ENCODE measurements around the gene OR51M1.

The OR51M1 gene

DNA sequence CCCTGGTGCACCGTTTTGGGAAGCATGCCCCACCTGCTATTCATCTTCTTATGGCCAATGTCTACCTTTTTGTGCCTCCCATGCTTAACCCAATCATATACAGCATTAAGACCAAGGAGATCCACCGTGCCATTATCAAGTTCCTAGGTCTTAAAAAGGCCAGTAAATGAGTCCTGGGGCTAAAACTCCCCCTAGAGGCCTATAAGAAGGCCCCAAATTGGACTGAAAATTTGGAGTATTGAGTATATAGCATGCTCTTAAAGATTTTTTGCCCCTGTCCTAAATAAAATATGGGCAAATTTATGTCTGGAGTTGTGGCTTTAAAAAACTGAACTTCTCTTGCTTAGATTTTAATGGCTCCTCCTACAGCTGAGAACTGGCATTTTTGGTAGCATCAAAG, 6.6 kb downstream of the OR51M1 start:
- no peak for DNase-seq (ENCODE audit: low read depth in 2 of 2)

DNA sequence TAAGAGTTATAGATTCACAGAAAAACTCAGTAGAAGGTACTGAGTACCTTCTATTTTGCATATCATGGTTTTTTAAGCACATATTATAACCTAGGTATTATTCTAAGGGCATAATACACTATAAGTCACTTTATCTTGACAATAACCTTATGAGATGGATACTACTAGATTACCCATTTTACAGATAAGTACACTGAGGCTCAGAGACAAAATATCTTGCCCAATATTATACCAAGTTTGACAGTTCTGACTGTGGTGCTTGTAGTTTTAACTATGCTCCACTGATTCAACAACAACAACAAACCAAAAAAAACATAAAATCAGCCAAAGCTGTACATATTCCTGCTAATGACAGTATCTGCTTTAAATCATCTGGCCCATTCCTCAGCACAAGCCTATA, 10.5 kb downstream of the OR51M1 start:
- no peak for DNase-seq (ENCODE audit: low read depth in 2 of 2)

DNA sequence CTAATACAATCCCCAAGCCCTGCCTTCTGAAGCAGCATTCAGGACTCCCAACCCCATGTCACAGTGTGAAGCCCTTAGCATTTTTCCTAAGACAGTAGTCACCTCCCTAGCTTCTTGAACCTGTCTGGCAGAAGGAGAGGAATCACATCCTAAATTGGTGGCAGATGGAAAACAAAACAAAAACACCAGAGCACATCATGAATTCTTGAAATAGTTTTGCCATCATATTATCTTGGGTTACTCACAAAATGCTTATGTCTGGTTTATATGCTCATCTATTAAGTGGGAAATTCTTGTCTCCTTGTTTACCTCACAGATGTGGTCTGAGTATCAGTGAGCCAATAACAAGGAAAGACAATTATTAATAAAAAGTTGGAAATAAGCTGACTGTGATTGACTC, 15.3 kb downstream of the OR51M1 start:
- no peak for DNase-seq (ENCODE audit: low read depth in 2 of 2)

DNA sequence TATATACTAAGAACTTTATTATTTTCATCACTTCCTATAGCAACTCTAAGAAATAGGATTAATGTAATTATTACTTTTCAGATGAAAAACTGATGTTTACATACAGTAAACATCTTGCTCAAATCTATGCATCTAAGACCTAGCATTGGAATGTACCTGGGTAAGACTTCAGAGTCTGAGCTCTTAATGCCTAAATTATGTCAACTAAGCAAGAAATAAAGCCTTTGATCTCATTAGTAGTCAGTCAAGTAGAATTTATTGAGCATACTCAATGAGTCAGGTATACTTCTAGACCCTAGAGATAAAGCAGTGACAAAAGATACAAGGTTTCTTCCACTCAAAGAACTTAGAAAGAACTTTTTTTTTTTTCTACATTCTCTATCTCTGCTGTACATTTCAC, 21.6 kb downstream of the OR51M1 start:
- DNase-seq (ENCODE audit: low read depth in 2 of 2) = no peak

DNA sequence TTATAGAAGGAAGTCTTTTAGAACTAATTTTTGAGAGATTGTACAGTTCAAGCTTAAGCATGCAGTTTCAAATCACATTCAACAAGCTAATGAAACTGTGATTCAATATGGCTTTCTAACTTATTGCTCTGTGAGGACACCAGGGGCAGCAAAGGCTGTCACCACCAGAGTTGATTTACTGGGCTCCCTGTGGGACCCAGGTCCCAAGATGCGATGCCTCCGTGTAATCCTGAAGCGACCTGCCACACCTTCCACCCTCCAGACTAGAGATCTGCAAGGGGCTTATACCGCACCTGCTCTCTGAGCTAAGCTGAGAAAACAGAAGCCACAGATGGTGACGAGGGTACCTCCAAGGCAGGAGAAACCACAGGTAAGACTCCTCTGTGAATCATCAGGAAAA, 37.4 kb downstream of the OR51M1 start:
- no peak for DNase-seq (ENCODE audit: low read depth in 2 of 2)

DNA sequence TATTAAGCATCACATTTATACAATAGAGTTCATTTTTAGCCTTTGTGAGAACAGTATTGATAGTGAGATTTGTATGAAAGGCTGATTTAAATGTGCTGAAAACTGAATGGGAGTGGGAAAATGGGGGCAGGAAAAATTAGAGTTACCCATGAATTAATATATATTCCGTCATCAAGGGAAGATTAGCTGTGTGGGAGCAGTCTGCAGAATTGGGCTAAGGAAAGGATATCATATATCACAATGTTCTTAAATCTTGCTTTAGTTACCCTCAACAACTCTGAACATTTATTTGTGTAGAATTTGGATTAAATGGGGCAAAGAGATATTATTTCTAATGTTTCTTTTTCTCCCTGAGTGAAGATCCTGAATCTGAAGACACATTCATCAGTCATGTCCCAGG, 38.2 kb downstream of the OR51M1 start, which contains the start of gene OR51Q1:
Gene OR51Q1 (plus strand): TSS at position 301 of the 400 bp plus-strand sequence. CDS start 90 bp downstream, at position 391.
- no peak for DNase-seq (ENCODE audit: low read depth in 2 of 2)

DNA sequence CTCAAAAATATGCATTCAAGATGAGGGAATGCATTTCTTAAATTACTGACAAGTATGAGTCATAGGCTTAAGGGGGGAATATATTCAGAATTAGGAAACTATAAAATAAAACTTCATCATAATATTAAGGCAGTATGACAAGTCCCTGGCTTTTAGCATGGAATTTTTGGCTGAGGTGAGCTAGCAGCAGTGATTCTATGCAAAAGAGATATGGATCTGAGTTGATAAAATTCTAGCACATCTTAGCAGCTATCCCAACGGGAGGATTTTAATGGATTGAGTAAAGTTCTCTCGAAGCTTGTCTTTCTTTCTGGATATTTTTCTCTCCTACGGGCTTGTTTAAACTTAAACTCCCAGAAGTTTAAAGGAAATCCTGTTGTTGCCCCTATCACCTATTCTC, 39.5 kb downstream of the OR51M1 start:
- DNase-seq (ENCODE audit: low read depth in 2 of 2) = no peak

DNA sequence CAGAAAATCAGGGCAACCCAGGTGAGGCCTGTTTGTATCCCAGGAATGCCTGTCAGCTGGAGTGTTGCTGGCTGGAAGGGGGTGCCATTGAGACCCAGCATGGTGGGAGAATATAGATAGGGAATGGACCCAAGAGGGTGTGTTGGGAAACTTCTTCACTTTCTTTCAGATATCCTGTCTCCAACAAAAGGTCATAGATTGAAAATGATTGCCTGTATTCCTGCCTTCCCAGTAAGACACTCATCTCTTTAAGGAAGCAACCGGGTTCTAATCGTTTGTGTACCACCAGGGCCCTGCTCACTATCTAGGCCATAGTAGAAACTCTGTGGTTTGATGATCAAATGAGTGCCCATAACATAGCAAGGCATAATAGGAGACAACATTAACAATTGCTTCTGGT, 57.8 kb downstream of the OR51M1 start, which contains the start of gene OR51I1:
Gene OR51I1 (minus strand): TSS at position 101 of the 400 bp plus-strand sequence. CDS start 0 bp downstream, at position 101.
- DNase-seq (ENCODE audit: low read depth in 2 of 2) = no peak

All from activated CD4-positive, alpha-beta T cell treated with anti-CD3 and anti-CD28 coated beads for 24 hours (primary cell).